Endothelial cell of umbilical vein (primary cell): ENCODE data around the gene LARP1B.

Experiments
- CTCF ChIP-seq, 2 donors: IDR thresholded peaks; 1 replicate in 1 of 2; 2 replicates in 1 of 2; pipeline ENCODE4 v1.5.1; 2011; ENCODE audit warnings: low read length in 2 of 2, mild to moderate bottlenecking in 2 of 2, moderate library complexity in 2 of 2, control low read depth in 1 of 2, inconsistent platforms in 1 of 2, low read depth in 1 of 2; ENCODE audit not compliant: insufficient read depth in 1 of 2; ENCODE audit errors: extremely low read depth in 1 of 2
- MAX ChIP-seq: IDR thresholded peaks from 2 replicates; pipeline ENCODE4 v1.6.1; 2011; ENCODE audit not compliant: insufficient read depth, insufficient read length
- POLR2A ChIP-seq: IDR thresholded peaks from 2 replicates; pipeline ENCODE4 v1.6.1; 2012; ENCODE audit warnings: low read depth, mild to moderate bottlenecking, control low read depth, low read length
- POLR2AphosphoS5 ChIP-seq: IDR thresholded peaks from 2 replicates; pipeline ENCODE4 v1.6.1; 2012; ENCODE audit warnings: low read depth, mild to moderate bottlenecking, control low read depth, low read length, moderate library complexity; ENCODE audit not compliant: insufficient read depth

- TF ChIP-seq CTCF (IDR thresholded peaks at IDR 0.05; ENCODE audit: extremely low read depth in 1 of 2, insufficient read depth in 1 of 2, low read depth in 1 of 2, low read length in 2 of 2) (no peak), POLR2A (no peak), MAX (no peak), POLR2AphosphoS5 (no peak)
These were observed 181.5 kb downstream of the LARP1B start for GRCh38 chr4:128242601-128243000.
